NCI-H748 (cell line): ENCODE results near the gene ST3GAL3.
A peak's percentile ranks its signal among the peaks of the same experiment; 100 is the strongest.

ENCODE experiments used
- DNase-seq: peaks from one replicate; lab custom pipeline; 2025; ENCODE audit not compliant: unreplicated experiment; lab: John Stamatoyannopoulos, UW

Gene ST3GAL3

GRCh38 chr1:43977376-43978263 lies 270.3 kb downstream of the ST3GAL3 start:
- DNase-seq: no peak

DNA sequence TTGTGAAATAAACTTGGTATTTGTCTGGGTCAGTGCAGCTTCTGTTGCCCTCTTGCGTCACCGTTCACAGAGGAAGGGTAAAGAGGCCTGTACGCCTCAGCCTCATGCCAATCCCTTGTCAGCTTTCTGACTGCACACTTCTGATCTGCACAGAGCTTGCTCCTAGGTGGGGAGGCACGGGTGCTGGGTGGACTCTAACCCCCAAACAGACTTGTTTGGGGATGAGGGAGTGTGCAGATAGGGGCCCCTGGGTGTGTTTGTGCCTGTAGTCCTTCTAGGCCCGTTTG lies 270.9 kb downstream of the ST3GAL3 start:
- DNase-seq: no peak

- peak; percentile 73 for DNase-seq
These were observed 271.4 kb downstream of the ST3GAL3 start, which contains the start of gene B4GALT2 for GRCh38 chr1:43978551-43979260. B4GALT2 (plus strand) TSS chr1:43979210; CDS start chr1:43981161, 1,951 bp downstream.

GRCh38 chr1:43979261-43979527 lies 271.9 kb downstream of the ST3GAL3 start:
- no peak for DNase-seq

DNA sequence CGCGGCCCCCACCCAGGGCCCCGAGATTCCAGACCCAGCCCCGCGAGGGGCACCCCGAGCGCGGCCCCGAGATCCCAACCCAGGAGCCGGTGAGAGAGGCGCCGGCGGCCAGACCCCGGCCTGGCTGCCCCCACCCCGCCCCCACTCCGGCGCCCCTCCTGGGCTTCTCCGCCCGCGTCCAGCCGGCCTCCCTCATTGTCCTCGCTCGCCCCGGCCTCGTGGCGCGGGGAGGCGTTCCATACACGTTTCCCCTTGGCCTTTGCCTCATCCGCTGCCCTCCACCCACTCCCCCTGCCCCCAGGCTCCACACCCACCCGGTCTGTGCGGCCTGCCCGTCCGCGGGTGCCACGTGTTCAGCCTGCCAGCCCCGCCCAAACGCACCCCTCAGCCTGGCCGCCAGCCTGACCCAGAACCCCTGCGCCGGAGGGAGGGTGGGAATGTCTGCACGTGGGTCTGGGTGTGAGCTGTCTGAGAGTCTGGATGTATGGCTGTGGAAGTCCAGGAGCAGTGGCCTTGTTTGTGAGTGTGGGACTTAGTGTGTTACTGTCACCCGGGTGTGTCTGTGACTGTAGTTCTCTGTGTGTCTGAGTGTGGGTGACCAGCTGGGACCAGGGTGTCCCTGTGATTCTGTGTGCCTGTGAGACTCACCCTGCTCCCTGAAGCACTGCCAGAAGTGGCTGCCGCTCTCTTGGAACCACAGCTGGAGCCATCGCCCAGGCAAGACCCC lies 272.4 kb downstream of the ST3GAL3 start:
- DNase-seq: peak; percentile 61

- DNase-seq: no peak
These were observed 273.2 kb downstream of the ST3GAL3 start for GRCh38 chr1:43980255-43981134.
